Activated naive CD8-positive, alpha-beta T cell treated with anti-CD3 and anti-CD28 coated beads, Interleukin-2, amount 50 U/mL, for 24 hours (primary cell): ENCODE data around the gene PSAPL1.

ENCODE experiments used
- ATAC-seq: fragments of 150-1000 bp; cut with Tn5 transposase; one replicate; pipeline ENCODE4 v1.10.0; 2021
- DNase-seq: peaks from one replicate; pipeline ENCODE4 v3.0.0; 2021
- H3K27ac Mint-ChIP-seq: one replicate; pipeline ENCODE4 v1.8.0; 2021; ENCODE audit warnings: mild to moderate bottlenecking, mixed read lengths
- H3K27me3 Mint-ChIP-seq: one replicate; pipeline ENCODE4 v1.8.0; 2021; ENCODE audit warnings: mixed read lengths
- H3K36me3 Mint-ChIP-seq: one replicate; pipeline ENCODE4 v1.8.0; 2021; ENCODE audit warnings: low read depth, mixed read lengths
- H3K4me1 Mint-ChIP-seq: one replicate; pipeline ENCODE4 v1.8.0; 2021; ENCODE audit warnings: mixed read lengths
- H3K4me3 Mint-ChIP-seq: one replicate; pipeline ENCODE4 v1.8.0; 2021; ENCODE audit warnings: mild to moderate bottlenecking, moderate library complexity, mixed read lengths
- H3K9me3 Mint-ChIP-seq: one replicate; pipeline ENCODE4 v1.8.0; 2021; ENCODE audit warnings: mixed read lengths

Gene PSAPL1

GRCh38 chr4:7411491-7411890 is 23.2 kb downstream of the PSAPL1 start:
- H3K27ac Mint-ChIP-seq, result no peak overlapping the region
- peaks cover 23% of the 10 kb centered on the region for H3K9me3 Mint-ChIP-seq
- H3K36me3 Mint-ChIP-seq, result peaks cover 1% of the 10 kb centered on the region
- H3K27me3 Mint-ChIP-seq, result peaks cover 15% of the 10 kb centered on the region
- DNase-seq (no peak), ATAC-seq (no peak)
- H3K4me3 Mint-ChIP-seq, result no peak overlapping the region
- H3K4me1 Mint-ChIP-seq, result no peaks in the 10 kb centered on the region

GRCh38 chr4:7410446-7410845 is 24.3 kb downstream of the PSAPL1 start:
- Mint-ChIP-seq H3K9me3 (peaks cover 23% of the 10 kb centered on the region), H3K27ac (no peak overlapping the region), H3K36me3 (peaks cover 1% of the 10 kb centered on the region), H3K27me3 (peaks cover 18% of the 10 kb centered on the region), H3K4me3 (no peak overlapping the region), H3K4me1 (no peaks in the 10 kb centered on the region)
- DNase-seq (no peak), ATAC-seq (no peak)

- Mint-ChIP-seq H3K9me3 (peaks cover 23% of the 10 kb centered on the region), H3K4me3 (no peak overlapping the region), H3K36me3 (peaks cover 1% of the 10 kb centered on the region), H3K27ac (no peak overlapping the region), H3K4me1 (no peaks in the 10 kb centered on the region), H3K27me3 (peaks cover 8% of the 10 kb centered on the region)
- DNase-seq (no peak), ATAC-seq (no peak)
These were observed 26.6 kb downstream of the PSAPL1 start for GRCh38 chr4:7408166-7408565.

GRCh38 chr4:7403001-7403400 is 31.7 kb downstream of the PSAPL1 start:
- DNase-seq (no peak), ATAC-seq (no peak)
- no peaks in the 10 kb centered on the region for H3K36me3 Mint-ChIP-seq
- peaks cover 13% of the 10 kb centered on the region for H3K9me3 Mint-ChIP-seq
- H3K4me1 Mint-ChIP-seq, result no peaks in the 10 kb centered on the region
- H3K27ac Mint-ChIP-seq, result no peak overlapping the region
- peaks cover 10% of the 10 kb centered on the region for H3K27me3 Mint-ChIP-seq
- no peak overlapping the region for H3K4me3 Mint-ChIP-seq

- Mint-ChIP-seq H3K4me1 (no peaks in the 10 kb centered on the region), H3K4me3 (no peak overlapping the region)
These were observed 32.2 kb downstream of the PSAPL1 start for GRCh38 chr4:7402526-7402925.

GRCh38 chr4:7400671-7401298 is 33.9 kb downstream of the PSAPL1 start:
- no peak for ATAC-seq
- no peak overlapping the region for H3K4me3 Mint-ChIP-seq
- H3K36me3 Mint-ChIP-seq, result no peaks in the 10 kb centered on the region
- H3K9me3 Mint-ChIP-seq, result peaks cover 5% of the 10 kb centered on the region
- no peak for DNase-seq
- H3K27me3 Mint-ChIP-seq, result peaks cover 10% of the 10 kb centered on the region
- no peak overlapping the region for H3K27ac Mint-ChIP-seq
- H3K4me1 Mint-ChIP-seq, result no peaks in the 10 kb centered on the region

More at GRCh38 chr4:7402526-7402925, 32.2 kb downstream of the PSAPL1 start:
- Mint-ChIP-seq H3K36me3 (no peaks in the 10 kb centered on the region), H3K27me3 (peaks cover 10% of the 10 kb centered on the region), H3K27ac (no peak overlapping the region), H3K9me3 (peaks cover 13% of the 10 kb centered on the region)
- ATAC-seq, result no peak
- DNase-seq, result no peak

GRCh38 chr4:7399440-7400234 is 35.1 kb downstream of the PSAPL1 start:
- ATAC-seq, result no peak
- Mint-ChIP-seq H3K4me1 (no peaks in the 10 kb centered on the region), H3K4me3 (no peak overlapping the region), H3K9me3 (peaks cover 5% of the 10 kb centered on the region), H3K27me3 (peaks cover 10% of the 10 kb centered on the region), H3K27ac (no peak overlapping the region), H3K36me3 (no peaks in the 10 kb centered on the region)
- DNase-seq, result no peak

GRCh38 chr4:7398788-7399439 is 35.8 kb downstream of the PSAPL1 start:
- no peaks in the 10 kb centered on the region for H3K4me1 Mint-ChIP-seq
- H3K27ac Mint-ChIP-seq, result no peak overlapping the region
- peaks cover 10% of the 10 kb centered on the region for H3K27me3 Mint-ChIP-seq
- no peaks in the 10 kb centered on the region for H3K36me3 Mint-ChIP-seq
- no peak overlapping the region for H3K4me3 Mint-ChIP-seq
- no peak for ATAC-seq
- H3K9me3 Mint-ChIP-seq, result peaks cover 5% of the 10 kb centered on the region
- no peak for DNase-seq

- Mint-ChIP-seq H3K4me3 (no peak overlapping the region), H3K36me3 (no peaks in the 10 kb centered on the region), H3K27me3 (peaks cover 13% of the 10 kb centered on the region), H3K4me1 (no peaks in the 10 kb centered on the region), H3K9me3 (peaks cover 5% of the 10 kb centered on the region), H3K27ac (no peak overlapping the region)
- ATAC-seq, result no peak
- no peak for DNase-seq
These were observed 36.7 kb downstream of the PSAPL1 start for GRCh38 chr4:7398104-7398423.

GRCh38 chr4:7397206-7398103 is 37.3 kb downstream of the PSAPL1 start:
- Mint-ChIP-seq H3K36me3 (no peaks in the 10 kb centered on the region), H3K27ac (no peak overlapping the region), H3K4me1 (no peaks in the 10 kb centered on the region), H3K27me3 (peaks cover 13% of the 10 kb centered on the region), H3K9me3 (peaks cover 5% of the 10 kb centered on the region), H3K4me3 (no peak overlapping the region)
- ATAC-seq, result no peak
- DNase-seq, result no peak

GRCh38 chr4:7396186-7396910 is 38.4 kb downstream of the PSAPL1 start:
- Mint-ChIP-seq H3K27ac (no peak overlapping the region), H3K4me1 (no peaks in the 10 kb centered on the region), H3K27me3 (peaks cover 13% of the 10 kb centered on the region), H3K36me3 (no peaks in the 10 kb centered on the region), H3K9me3 (peaks cover 5% of the 10 kb centered on the region), H3K4me3 (no peak overlapping the region)
- DNase-seq, result no peak
- no peak for ATAC-seq

- Mint-ChIP-seq H3K27ac (no peak overlapping the region), H3K4me1 (no peaks in the 10 kb centered on the region), H3K36me3 (no peaks in the 10 kb centered on the region), H3K9me3 (peaks cover 2% of the 10 kb centered on the region), H3K27me3 (peaks cover 8% of the 10 kb centered on the region), H3K4me3 (no peak overlapping the region)
- ATAC-seq (no peak), DNase-seq (no peak)
These were observed 39.1 kb downstream of the PSAPL1 start for GRCh38 chr4:7395645-7396044.

GRCh38 chr4:7394681-7395451 is 39.9 kb downstream of the PSAPL1 start:
- Mint-ChIP-seq H3K27ac (no peak overlapping the region), H3K4me3 (no peak overlapping the region), H3K9me3 (no peaks in the 10 kb centered on the region), H3K4me1 (no peaks in the 10 kb centered on the region), H3K27me3 (peaks cover 6% of the 10 kb centered on the region), H3K36me3 (no peaks in the 10 kb centered on the region)
- no peak for ATAC-seq
- DNase-seq, result no peak
